Progenitor cell of endocrine pancreas (in vitro differentiated cells): ENCODE measurements around the gene VTA1. TPM values are rescaled to one million over a fixed set of nuclear protein-coding genes. Genes with fewer than 3 reads are reported as not detected.
"Not testable (repeated sequence)": the region's sequence is repeated elsewhere in the genome, so short reads cannot be mapped to it uniquely, and the experiment has no call there.

Source experiments
- DNase-seq: peaks from one replicate; pipeline ENCODE4 v3.0.0; 2021; ENCODE audit warnings: low spot score; ENCODE audit not compliant: unreplicated experiment
- H3K27ac Mint-ChIP-seq: 2 replicates; pipeline ENCODE4 v1.8.0; 2021; ENCODE audit warnings: mild to moderate bottlenecking, moderate library complexity, mixed read lengths
- H3K27me3 Mint-ChIP-seq: 2 replicates; pipeline ENCODE4 v1.8.0; 2021; ENCODE audit warnings: mixed read lengths
- H3K36me3 Mint-ChIP-seq: 2 replicates; pipeline ENCODE4 v1.8.0; 2022; ENCODE audit warnings: mixed read lengths; ENCODE audit not compliant: insufficient read depth
- H3K4me1 Mint-ChIP-seq: 2 replicates; pipeline ENCODE4 v1.8.0; 2021; ENCODE audit warnings: low read depth, mixed read lengths
- H3K4me3 Mint-ChIP-seq: 2 replicates; pipeline ENCODE4 v1.8.0; 2021; ENCODE audit warnings: low read depth, mild to moderate bottlenecking, moderate library complexity, mixed read lengths
- H3K9me3 Mint-ChIP-seq: 2 replicates; pipeline ENCODE4 v1.8.0; 2021; ENCODE audit warnings: low read depth, mixed read lengths
- CTCF ChIP-seq: fragments of 200-600 bp; sonication (generic); IDR thresholded peaks from one replicate; pipeline ENCODE4 v1.5.0; 2021; ENCODE audit warnings: antibody characterized with exemption, mild to moderate bottlenecking; ENCODE audit not compliant: unreplicated experiment
- total RNA-seq: library from RNA; stranded (reverse); gene quantifications from 2 replicates; pipeline ENCODE4 v1.2.1, GENCODE V29; 2021

Gene VTA1
- total RNA-seq, 1 donor from 2014 or later: 49.6 TPM

- H3K27me3 Mint-ChIP-seq: no peaks in the 10 kb centered on the region
- H3K36me3 Mint-ChIP-seq: peaks cover 3% of the 10 kb centered on the region
- DNase-seq: no peak
- no peak overlapping the region for H3K27ac Mint-ChIP-seq
- no peaks in the 10 kb centered on the region for H3K9me3 Mint-ChIP-seq
- peaks cover 24% of the 10 kb centered on the region for H3K4me1 Mint-ChIP-seq
- no peak for TF ChIP-seq CTCF
- no peak overlapping the region for H3K4me3 Mint-ChIP-seq
Measured at GRCh38 chr6:142152746-142153145, 5.7 kb downstream of the VTA1 start.

GRCh38 chr6:142153196-142153595 lies 6.1 kb downstream of the VTA1 start:
- Mint-ChIP-seq H3K4me1 (peaks cover 20% of the 10 kb centered on the region), H3K27ac (no peak overlapping the region), H3K4me3 (no peak overlapping the region), H3K36me3 (peaks cover 3% of the 10 kb centered on the region), H3K9me3 (no peaks in the 10 kb centered on the region), H3K27me3 (no peaks in the 10 kb centered on the region)
- no peak for TF ChIP-seq CTCF
- DNase-seq: no peak

DNA sequence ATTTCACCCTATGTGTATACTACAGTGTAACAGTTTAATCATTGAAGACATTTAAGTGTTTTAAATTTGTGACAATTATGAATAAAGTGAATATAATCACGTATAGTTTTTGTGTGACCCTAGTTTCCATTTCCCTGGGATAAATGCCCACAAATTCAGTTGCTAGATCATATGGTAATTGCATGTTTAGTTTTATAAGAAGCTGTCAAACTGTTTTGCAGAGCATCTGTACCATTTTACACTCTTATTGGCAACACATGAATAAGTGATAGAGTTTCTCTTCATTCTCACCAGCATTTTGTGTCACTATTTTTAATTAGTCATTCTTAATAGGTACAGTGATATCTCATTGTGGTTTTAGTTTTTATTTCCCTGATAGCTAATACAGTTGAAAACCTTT lies 7.3 kb downstream of the VTA1 start:
- DNase-seq: no peak
- Mint-ChIP-seq H3K4me1 (peaks cover 11% of the 10 kb centered on the region), H3K27ac (no peak overlapping the region), H3K4me3 (no peak overlapping the region), H3K36me3 (peaks cover 3% of the 10 kb centered on the region), H3K27me3 (no peaks in the 10 kb centered on the region), H3K9me3 (no peaks in the 10 kb centered on the region)
- no peak for TF ChIP-seq CTCF

DNA sequence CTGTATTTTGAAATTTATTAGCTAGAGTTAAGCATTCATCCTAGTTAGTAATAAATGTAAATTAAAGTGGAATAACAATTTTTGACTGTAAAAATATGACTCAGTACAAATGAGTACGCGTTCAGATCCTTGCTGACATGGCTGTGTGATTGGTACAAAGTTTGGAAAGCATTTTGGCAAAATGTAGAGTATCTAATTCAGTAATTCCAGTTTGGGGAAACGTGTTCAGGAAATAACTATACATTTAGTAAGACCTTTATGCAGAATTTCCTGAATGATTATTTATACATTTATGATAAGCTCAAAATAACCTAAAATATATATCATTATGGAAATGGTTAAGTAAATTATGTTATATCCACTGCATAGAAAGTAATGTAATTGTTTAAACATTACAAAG lies 8.0 kb downstream of the VTA1 start:
- Mint-ChIP-seq H3K36me3 (peaks cover 3% of the 10 kb centered on the region), H3K27ac (no peak overlapping the region), H3K9me3 (no peaks in the 10 kb centered on the region), H3K4me1 (peaks cover 6% of the 10 kb centered on the region), H3K27me3 (no peaks in the 10 kb centered on the region), H3K4me3 (no peak overlapping the region)
- no peak for TF ChIP-seq CTCF
- DNase-seq: no peak

DNA sequence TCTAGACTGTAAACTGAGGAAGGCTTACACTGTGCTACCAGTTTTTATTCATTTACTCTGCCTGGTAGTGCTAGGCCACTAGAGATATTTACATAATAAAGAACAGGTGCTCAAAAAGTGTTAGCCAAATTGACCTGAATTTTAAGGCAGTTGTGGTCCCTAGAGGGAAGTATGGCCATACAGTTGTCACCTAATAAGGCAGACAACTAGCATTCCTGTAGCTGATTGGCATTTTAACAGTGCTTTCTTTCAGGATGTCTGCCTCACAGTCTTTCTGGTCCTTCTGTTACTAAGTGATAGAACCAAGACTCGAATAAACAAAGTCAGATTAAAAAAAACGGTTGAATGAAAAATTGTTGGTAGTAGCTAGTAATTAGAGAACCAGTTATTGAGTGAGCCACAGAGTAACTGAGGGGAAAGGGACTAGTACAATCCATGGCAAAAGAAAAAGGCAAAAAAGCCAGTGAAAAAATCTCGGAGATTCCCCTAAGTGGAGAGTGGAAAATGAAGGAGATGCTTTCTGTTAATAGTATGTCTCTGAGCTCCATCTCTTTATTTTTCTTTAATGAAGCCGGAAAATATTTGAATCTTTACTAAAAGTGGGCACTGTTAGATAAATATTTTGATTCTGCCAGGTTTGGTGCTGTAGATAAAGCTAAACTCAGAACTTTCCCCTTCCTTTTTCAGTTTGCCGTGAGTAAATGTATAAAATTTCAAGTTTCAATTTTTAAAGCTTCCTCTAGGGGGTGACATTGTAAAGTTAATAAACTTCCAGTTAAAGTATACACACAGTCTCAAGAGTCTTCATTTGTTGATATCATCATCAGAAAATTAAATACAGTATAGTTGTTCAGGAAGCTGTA lies 9.1 kb downstream of the VTA1 start:
- H3K4me1 Mint-ChIP-seq: peaks cover 6% of the 10 kb centered on the region
- no peak for DNase-seq
- H3K27me3 Mint-ChIP-seq: no peaks in the 10 kb centered on the region
- no peaks in the 10 kb centered on the region for H3K9me3 Mint-ChIP-seq
- H3K4me3 Mint-ChIP-seq: no peak overlapping the region
- peak overlapping the region; percentile 8 for H3K27ac Mint-ChIP-seq
- H3K36me3 Mint-ChIP-seq: no peaks in the 10 kb centered on the region
- peak; percentile 68 for TF ChIP-seq CTCF

DNA sequence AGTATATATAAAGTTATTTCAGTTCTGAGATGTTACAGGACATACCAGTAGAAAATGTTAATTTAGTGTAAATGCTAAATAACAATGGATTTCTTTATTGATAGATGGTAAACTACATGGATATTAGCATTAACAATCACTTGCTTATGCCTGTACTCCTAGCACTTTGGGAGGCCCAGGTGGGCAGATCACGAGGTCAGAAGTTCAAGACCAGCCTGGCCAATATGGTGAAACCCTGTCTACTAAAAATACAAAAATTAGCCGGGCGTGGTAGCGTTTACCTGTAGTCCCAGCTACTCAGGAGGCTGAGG lies 9.7 kb downstream of the VTA1 start:
- DNase-seq, H3K4me1 Mint-ChIP-seq, H3K36me3 Mint-ChIP-seq, H3K27ac Mint-ChIP-seq, H3K9me3 Mint-ChIP-seq, H3K4me3 Mint-ChIP-seq, H3K27me3 Mint-ChIP-seq: not testable (repeated sequence)
